ENCODE measurements around the gene RNLS.

The RNLS gene

GRCh38 chr10:88383276-88383675, 199.8 kb downstream of the RNLS start:
- TF ChIP-seq CTCF (IDR thresholded peaks at IDR 0.05; ENCODE audit: low read length, missing control alignments), result no peak
- H3K4me3 ChIP-seq (replicated peaks; ENCODE audit: low read depth, low read length), result no peak overlapping the region
- DNase-seq (ENCODE audit: low read depth), result no peak

- DNase-seq (ENCODE audit: low read depth), result no peak
- TF ChIP-seq CTCF (IDR thresholded peaks at IDR 0.05; ENCODE audit: low read length, missing control alignments), result no peak
- H3K4me3 ChIP-seq (replicated peaks; ENCODE audit: low read depth, low read length), result no peak overlapping the region
These were observed 200.4 kb downstream of the RNLS start for GRCh38 chr10:88382699-88383098.

GRCh38 chr10:88379575-88379974, 203.5 kb downstream of the RNLS start:
- peak; percentile 75 for DNase-seq (ENCODE audit: low read depth)
- TF ChIP-seq CTCF (IDR thresholded peaks at IDR 0.05; ENCODE audit: low read length, missing control alignments), result no peak
- no peak overlapping the region for H3K4me3 ChIP-seq (replicated peaks; ENCODE audit: low read depth, low read length)

GRCh38 chr10:88377510-88377909, 205.6 kb downstream of the RNLS start:
- no peak overlapping the region for H3K4me3 ChIP-seq (replicated peaks; ENCODE audit: low read depth, low read length)
- TF ChIP-seq CTCF (IDR thresholded peaks at IDR 0.05; ENCODE audit: low read length, missing control alignments), result no peak
- DNase-seq (ENCODE audit: low read depth), result no peak

GRCh38 chr10:88374392-88375175, 208.5 kb downstream of the RNLS start:
- no peak for DNase-seq (ENCODE audit: low read depth)
- no peak for TF ChIP-seq CTCF (IDR thresholded peaks at IDR 0.05; ENCODE audit: low read length, missing control alignments)
- H3K4me3 ChIP-seq (replicated peaks; ENCODE audit: low read depth, low read length), result no peak overlapping the region

GRCh38 chr10:88372881-88373592, 210.1 kb downstream of the RNLS start:
- no peak overlapping the region for H3K4me3 ChIP-seq (replicated peaks; ENCODE audit: low read depth, low read length)

More at GRCh38 chr10:88372881-88373592, 210.1 kb downstream of the RNLS start:
- no peak for TF ChIP-seq CTCF (IDR thresholded peaks at IDR 0.05; ENCODE audit: low read length, missing control alignments)
- DNase-seq (ENCODE audit: low read depth), result no peak
